Stimulated activated CD8-positive, alpha-beta memory T cell treated with anti-CD3 and anti-CD28 coated beads, Interleukin-7, amount 100 ng/mL, for 24 hours (primary cell): Measurements from ENCODE around the gene YBX2.
"Not testable (repeated sequence)": the region's sequence is repeated elsewhere in the genome, so short reads cannot be mapped to it uniquely, and the experiment has no call there.

ENCODE experiments used
- DNase-seq: peaks from one replicate; pipeline ENCODE4 v3.0.0-alpha.2; 2020; ENCODE audit warnings: low read depth

YBX2 gene

GRCh38 chr17:7262935-7263800 lies 31.3 kb downstream of the YBX2 start:
- DNase-seq = no peak

- no peak for DNase-seq
Observed at GRCh38 chr17:7262192-7262934, 32.1 kb downstream of the YBX2 start, which contains the start of gene CLDN7. Gene CLDN7, minus strand, starts transcription at chr17:7262478. Its CDS starts 435 bp downstream, at chr17:7262043.

GRCh38 chr17:7261379-7262191 lies 32.9 kb downstream of the YBX2 start:
- no peak for DNase-seq

GRCh38 chr17:7260651-7261378 lies 33.6 kb downstream of the YBX2 start:
- DNase-seq = no peak

- DNase-seq = no peak
Observed at GRCh38 chr17:7260151-7260550, 34.3 kb downstream of the YBX2 start.

- DNase-seq = no peak
Observed at GRCh38 chr17:7259555-7259889, 34.9 kb downstream of the YBX2 start.

GRCh38 chr17:7258731-7259554 lies 35.5 kb downstream of the YBX2 start:
- no peak for DNase-seq

- no peak for DNase-seq
Observed at GRCh38 chr17:7256766-7257456, 37.5 kb downstream of the YBX2 start.

- no peak for DNase-seq
Observed at GRCh38 chr17:7254511-7254910, 39.9 kb downstream of the YBX2 start.

- DNase-seq = no peak
Observed at GRCh38 chr17:7253082-7253481, 41.4 kb downstream of the YBX2 start.

- DNase-seq = peak; percentile 80
Observed at GRCh38 chr17:7252176-7253043, 42.0 kb downstream of the YBX2 start, which contains the start of gene ELP5. Gene ELP5, plus strand, starts transcription at chr17:7252215. Its CDS starts 336 bp downstream, at chr17:7252551.

GRCh38 chr17:7251661-7252175 lies 42.7 kb downstream of the YBX2 start, which contains the start of gene CTDNEP1:
Gene CTDNEP1, minus strand, starts transcription at chr17:7251734. Its CDS starts 438 bp downstream, at chr17:7251296.
- DNase-seq = peak; percentile 98

- DNase-seq = no peak
Observed at GRCh38 chr17:7250695-7251627, 43.5 kb downstream of the YBX2 start.

- DNase-seq = no peak
Observed at GRCh38 chr17:7249830-7250229, 44.6 kb downstream of the YBX2 start.

- no peak for DNase-seq
Observed at GRCh38 chr17:7249214-7249613, 45.2 kb downstream of the YBX2 start.

- DNase-seq = no peak
Observed at GRCh38 chr17:7248796-7249195, 45.6 kb downstream of the YBX2 start.

- no peak for DNase-seq
Observed at GRCh38 chr17:7246779-7247178, 47.7 kb downstream of the YBX2 start.

GRCh38 chr17:7243838-7244237 lies 50.6 kb downstream of the YBX2 start:
- not testable (repeated sequence) for DNase-seq
